ENCODE data around the gene DACH1.

DACH1 gene

GRCh38 chr13:71514900-71515743 is 351.9 kb downstream of the DACH1 start:
- Histone ChIP-seq H3K36me3 (ENCODE audit: insufficient read depth, low read length) (no peaks in the 10 kb centered on the region), H3K27me3 (ENCODE audit: insufficient read depth, low read length) (no peaks in the 10 kb centered on the region)
- no CpG with 5 or more reads among the region's 3 CpGs for WGBS

DNA sequence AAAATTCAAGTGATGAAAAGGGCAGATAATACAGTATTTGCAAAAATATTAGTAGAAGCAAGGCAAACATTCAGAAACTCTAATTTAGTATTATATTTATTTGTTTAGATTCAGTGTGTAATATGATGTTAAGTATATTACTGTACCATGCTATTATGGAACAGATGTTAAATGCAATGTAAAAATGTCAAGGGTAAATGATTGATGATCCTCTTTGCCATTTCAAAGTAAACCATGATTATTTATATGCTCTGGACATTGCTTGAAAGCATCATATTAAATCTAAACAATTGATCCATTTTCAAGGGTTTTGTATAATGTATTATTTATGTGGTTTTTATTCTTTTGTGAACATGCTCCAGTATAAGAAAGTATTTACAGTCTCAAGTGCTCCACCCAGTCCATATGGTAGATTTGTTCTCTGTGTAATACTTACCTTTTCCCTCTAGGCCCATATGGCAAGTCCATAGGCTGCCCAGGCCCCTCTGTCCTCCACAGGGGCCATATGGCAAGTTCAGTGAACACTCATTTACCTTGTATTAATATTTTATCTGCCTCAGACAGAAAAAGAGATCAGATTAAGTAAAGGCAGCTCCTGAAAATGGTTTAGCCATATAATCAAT is 353.5 kb downstream of the DACH1 start:
- Histone ChIP-seq H3K9ac (ENCODE audit: low read depth, low read length) (no peak overlapping the region), H3K36me3 (ENCODE audit: insufficient read depth, low read length) (no peaks in the 10 kb centered on the region), H3K27ac (ENCODE audit: low read depth, low read length) (no peak overlapping the region), H3K9me3 (ENCODE audit: insufficient read depth, low read depth, low read length) (no peaks in the 10 kb centered on the region), H3K27me3 (ENCODE audit: insufficient read depth, low read length) (no peaks in the 10 kb centered on the region), H3K4me1 (ENCODE audit: insufficient read depth, low read length) (peaks cover 4% of the 10 kb centered on the region; the same call in 1 of the 2 replicates), H3K4me3 (ENCODE audit: low read length) (no peak overlapping the region)

More at GRCh38 chr13:71514900-71515743, 351.9 kb downstream of the DACH1 start:
- H3K4me3 ChIP-seq (ENCODE audit: low read length) = no peak overlapping the region
- H3K27ac ChIP-seq (ENCODE audit: low read depth, low read length) = no peak overlapping the region
- peaks cover 4% of the 10 kb centered on the region; the same call in 1 of the 2 replicates for H3K4me1 ChIP-seq (ENCODE audit: insufficient read depth, low read length)
- no peaks in the 10 kb centered on the region for H3K9me3 ChIP-seq (ENCODE audit: insufficient read depth, low read depth, low read length)
- no peak overlapping the region for H3K9ac ChIP-seq (ENCODE audit: low read depth, low read length)

DNA sequence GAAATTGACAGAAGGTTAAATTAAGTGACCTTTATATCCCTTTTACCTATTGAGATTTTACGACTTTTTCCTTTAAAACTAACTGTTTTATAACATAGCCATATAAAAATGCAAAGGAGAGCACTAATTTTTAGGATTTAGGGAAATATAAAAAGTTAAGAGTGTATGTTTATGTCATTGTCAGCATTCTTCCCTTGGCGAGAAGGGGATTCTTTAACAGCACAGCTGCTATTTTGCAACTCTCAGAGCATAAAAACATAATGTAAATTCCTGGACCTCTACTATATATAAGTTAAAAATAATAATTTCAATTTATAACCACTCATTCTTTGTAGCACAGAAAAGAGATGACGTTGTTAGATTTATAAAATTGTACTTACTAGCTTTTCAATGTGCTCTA is 363.2 kb downstream of the DACH1 start:
- WGBS = 80% methylated on average over 1 of the region's 3 CpGs
- Histone ChIP-seq H3K4me1 (ENCODE audit: insufficient read depth, low read length) (no peaks in the 10 kb centered on the region), H3K9me3 (ENCODE audit: insufficient read depth, low read depth, low read length) (no peaks in the 10 kb centered on the region), H3K4me3 (ENCODE audit: low read length) (no peak overlapping the region), H3K27ac (ENCODE audit: low read depth, low read length) (no peak overlapping the region), H3K36me3 (ENCODE audit: insufficient read depth, low read length) (no peaks in the 10 kb centered on the region), H3K9ac (ENCODE audit: low read depth, low read length) (no peak overlapping the region), H3K27me3 (ENCODE audit: insufficient read depth, low read length) (no peaks in the 10 kb centered on the region)

GRCh38 chr13:71499944-71500514 is 367.0 kb downstream of the DACH1 start:
- WGBS = 88% methylated on average over 3 of the region's 4 CpGs
- no peak overlapping the region for H3K9ac ChIP-seq (ENCODE audit: low read depth, low read length)
- H3K27me3 ChIP-seq (ENCODE audit: insufficient read depth, low read length) = no peaks in the 10 kb centered on the region
- H3K9me3 ChIP-seq (ENCODE audit: insufficient read depth, low read depth, low read length) = no peaks in the 10 kb centered on the region
- H3K36me3 ChIP-seq (ENCODE audit: insufficient read depth, low read length) = no peaks in the 10 kb centered on the region
- H3K4me3 ChIP-seq (ENCODE audit: low read length) = no peak overlapping the region
- H3K27ac ChIP-seq (ENCODE audit: low read depth, low read length) = no peak overlapping the region
- no peaks in the 10 kb centered on the region for H3K4me1 ChIP-seq (ENCODE audit: insufficient read depth, low read length)

GRCh38 chr13:71499235-71499634 is 367.8 kb downstream of the DACH1 start:
- no peaks in the 10 kb centered on the region for H3K9me3 ChIP-seq (ENCODE audit: insufficient read depth, low read depth, low read length)
- no peaks in the 10 kb centered on the region for H3K36me3 ChIP-seq (ENCODE audit: insufficient read depth, low read length)
- no peak overlapping the region for H3K4me3 ChIP-seq (ENCODE audit: low read length)
- no peaks in the 10 kb centered on the region for H3K27me3 ChIP-seq (ENCODE audit: insufficient read depth, low read length)
- no peaks in the 10 kb centered on the region for H3K4me1 ChIP-seq (ENCODE audit: insufficient read depth, low read length)
- 85% methylated on average over 2 of the region's 2 CpGs for WGBS
- H3K9ac ChIP-seq (ENCODE audit: low read depth, low read length) = no peak overlapping the region
- H3K27ac ChIP-seq (ENCODE audit: low read depth, low read length) = no peak overlapping the region

DNA sequence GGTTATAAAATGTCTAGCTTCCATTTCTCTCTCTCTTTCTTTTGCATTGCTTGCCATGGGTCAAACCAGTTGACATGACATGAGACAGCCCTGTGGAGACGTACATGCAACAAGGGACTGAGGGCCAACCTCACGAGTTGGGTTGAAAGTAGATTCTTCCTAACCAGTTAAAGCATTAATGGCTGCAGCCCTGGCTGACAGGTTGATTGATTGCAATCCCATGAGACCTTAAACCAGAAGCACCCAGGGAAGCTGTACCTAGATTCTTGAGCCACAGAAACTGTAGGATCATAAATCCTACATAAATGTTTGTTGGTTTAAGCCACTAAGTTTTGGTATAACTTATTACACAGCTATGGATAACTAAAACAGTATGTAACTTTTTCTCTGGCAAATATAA is 373.8 kb downstream of the DACH1 start:
- Histone ChIP-seq H3K27me3 (ENCODE audit: insufficient read depth, low read length) (no peaks in the 10 kb centered on the region), H3K9me3 (ENCODE audit: insufficient read depth, low read depth, low read length) (no peaks in the 10 kb centered on the region), H3K27ac (ENCODE audit: low read depth, low read length) (no peak overlapping the region), H3K4me1 (ENCODE audit: insufficient read depth, low read length) (no peaks in the 10 kb centered on the region), H3K4me3 (ENCODE audit: low read length) (no peak overlapping the region), H3K36me3 (ENCODE audit: insufficient read depth, low read length) (no peaks in the 10 kb centered on the region), H3K9ac (ENCODE audit: low read depth, low read length) (no peak overlapping the region)
- 93% methylated on average over 2 of the region's 2 CpGs for WGBS

GRCh38 chr13:71492346-71492871 is 374.6 kb downstream of the DACH1 start:
- no peaks in the 10 kb centered on the region for H3K4me1 ChIP-seq (ENCODE audit: insufficient read depth, low read length)
- no peak overlapping the region for H3K27ac ChIP-seq (ENCODE audit: low read depth, low read length)
- no peak overlapping the region for H3K9ac ChIP-seq (ENCODE audit: low read depth, low read length)
- no peaks in the 10 kb centered on the region for H3K9me3 ChIP-seq (ENCODE audit: insufficient read depth, low read depth, low read length)
- no peaks in the 10 kb centered on the region for H3K27me3 ChIP-seq (ENCODE audit: insufficient read depth, low read length)
- H3K36me3 ChIP-seq (ENCODE audit: insufficient read depth, low read length) = no peaks in the 10 kb centered on the region
- no peak overlapping the region for H3K4me3 ChIP-seq (ENCODE audit: low read length)

- Histone ChIP-seq H3K4me3 (ENCODE audit: low read length) (no peak overlapping the region), H3K9me3 (ENCODE audit: insufficient read depth, low read depth, low read length) (no peaks in the 10 kb centered on the region), H3K4me1 (ENCODE audit: insufficient read depth, low read length) (no peaks in the 10 kb centered on the region), H3K36me3 (ENCODE audit: insufficient read depth, low read length) (no peaks in the 10 kb centered on the region), H3K9ac (ENCODE audit: low read depth, low read length) (no peak overlapping the region), H3K27me3 (ENCODE audit: insufficient read depth, low read length) (no peaks in the 10 kb centered on the region), H3K27ac (ENCODE audit: low read depth, low read length) (no peak overlapping the region)
- WGBS = no CpG with 5 or more reads among the region's 1 CpG
These were observed 376.0 kb downstream of the DACH1 start for GRCh38 chr13:71491010-71491409.

DNA sequence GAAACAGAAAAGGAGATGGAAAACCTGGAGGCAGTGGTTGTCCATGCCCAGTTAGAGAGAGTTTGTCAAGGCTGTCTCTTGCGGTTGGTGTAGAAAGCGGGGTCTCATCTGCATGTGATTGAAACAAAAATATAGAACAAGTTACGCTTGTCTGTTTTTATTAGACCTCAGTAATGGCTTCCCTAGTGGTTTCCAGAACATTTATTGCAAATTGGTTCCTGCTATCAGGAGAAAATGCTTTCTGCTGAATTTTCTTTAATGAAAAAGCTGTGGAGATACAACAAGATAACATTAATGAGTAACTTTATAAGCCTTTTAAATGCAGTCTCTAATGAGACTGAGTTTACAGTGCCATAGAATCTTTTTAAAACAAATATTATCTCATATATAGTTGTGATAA is 378.0 kb downstream of the DACH1 start:
- no peaks in the 10 kb centered on the region for H3K4me1 ChIP-seq (ENCODE audit: insufficient read depth, low read length)
- H3K27me3 ChIP-seq (ENCODE audit: insufficient read depth, low read length) = no peaks in the 10 kb centered on the region
- 98% methylated on average over 3 of the region's 3 CpGs for WGBS
- no peak overlapping the region for H3K27ac ChIP-seq (ENCODE audit: low read depth, low read length)
- no peak overlapping the region for H3K4me3 ChIP-seq (ENCODE audit: low read length)
- no peak overlapping the region for H3K9ac ChIP-seq (ENCODE audit: low read depth, low read length)
- H3K9me3 ChIP-seq (ENCODE audit: insufficient read depth, low read depth, low read length) = no peaks in the 10 kb centered on the region
- H3K36me3 ChIP-seq (ENCODE audit: insufficient read depth, low read length) = no peaks in the 10 kb centered on the region

GRCh38 chr13:71488201-71488600 is 378.8 kb downstream of the DACH1 start:
- no CpG with 5 or more reads among the region's 1 CpG for WGBS
- no peaks in the 10 kb centered on the region for H3K27me3 ChIP-seq (ENCODE audit: insufficient read depth, low read length)
- no peaks in the 10 kb centered on the region for H3K36me3 ChIP-seq (ENCODE audit: insufficient read depth, low read length)
- H3K4me3 ChIP-seq (ENCODE audit: low read length) = no peak overlapping the region
- no peaks in the 10 kb centered on the region for H3K4me1 ChIP-seq (ENCODE audit: insufficient read depth, low read length)
- H3K9ac ChIP-seq (ENCODE audit: low read depth, low read length) = no peak overlapping the region
- H3K9me3 ChIP-seq (ENCODE audit: insufficient read depth, low read depth, low read length) = no peaks in the 10 kb centered on the region
- no peak overlapping the region for H3K27ac ChIP-seq (ENCODE audit: low read depth, low read length)

GRCh38 chr13:71485913-71486312 is 381.1 kb downstream of the DACH1 start:
- H3K27ac ChIP-seq (ENCODE audit: low read depth, low read length) = no peak overlapping the region
- no CpG with 5 or more reads among the region's 1 CpG for WGBS
- H3K27me3 ChIP-seq (ENCODE audit: insufficient read depth, low read length) = no peaks in the 10 kb centered on the region
- no peaks in the 10 kb centered on the region for H3K4me1 ChIP-seq (ENCODE audit: insufficient read depth, low read length)
- H3K4me3 ChIP-seq (ENCODE audit: low read length) = no peak overlapping the region
- no peaks in the 10 kb centered on the region for H3K9me3 ChIP-seq (ENCODE audit: insufficient read depth, low read depth, low read length)
- H3K36me3 ChIP-seq (ENCODE audit: insufficient read depth, low read length) = no peaks in the 10 kb centered on the region
- H3K9ac ChIP-seq (ENCODE audit: low read depth, low read length) = no peak overlapping the region
